Stimulated activated memory B cell treated with anti-CD40 and anti-IgM and Interleukin-4, amounts not matched to agents 10 μg/mL and 1 μg/mL and 100 μg/mL, for 72 hours (primary cell): ENCODE results near the gene CREG2.
A peak's percentile ranks its signal among the peaks of the same experiment; 100 is the strongest.

Experiments used
- ATAC-seq: fragments of 150-1000 bp; cut with Tn5 transposase; 2 replicates; pipeline ENCODE4 v1.10.0; 2021
- H3K27ac Mint-ChIP-seq: one replicate; pipeline ENCODE4 v1.8.0; 2022; ENCODE audit warnings: mild to moderate bottlenecking, mixed read lengths
- H3K27me3 Mint-ChIP-seq: one replicate; pipeline ENCODE4 v1.8.0; 2022; ENCODE audit warnings: mixed read lengths
- H3K36me3 Mint-ChIP-seq: one replicate; pipeline ENCODE4 v1.8.0; 2022; ENCODE audit warnings: mixed read lengths
- H3K4me1 Mint-ChIP-seq: one replicate; pipeline ENCODE4 v1.8.0; 2022; ENCODE audit warnings: mixed read lengths
- H3K4me3 Mint-ChIP-seq: one replicate; pipeline ENCODE4 v1.8.0; 2022; ENCODE audit warnings: mild to moderate bottlenecking, moderate library complexity, mixed read lengths
- H3K9me3 Mint-ChIP-seq: one replicate; pipeline ENCODE4 v1.8.0; 2022; ENCODE audit warnings: mixed read lengths

The CREG2 gene

GRCh38 chr2:101399021-101399799 is 11.9 kb upstream of the CREG2 start:
- ATAC-seq: no peak
- Mint-ChIP-seq H3K27ac (peak overlapping the region; percentile 57), H3K4me3 (no peak overlapping the region), H3K9me3 (no peaks in the 10 kb centered on the region), H3K36me3 (no peaks in the 10 kb centered on the region), H3K4me1 (peaks cover 61% of the 10 kb centered on the region), H3K27me3 (peaks cover 8% of the 10 kb centered on the region)

- ATAC-seq: no peak
- no peak overlapping the region for H3K27ac Mint-ChIP-seq
- H3K27me3 Mint-ChIP-seq: peaks cover 13% of the 10 kb centered on the region
These were observed 11.0 kb upstream of the CREG2 start for GRCh38 chr2:101398116-101398821.

GRCh38 chr2:101396316-101396717 is 9.0 kb upstream of the CREG2 start:
- H3K36me3 Mint-ChIP-seq: no peaks in the 10 kb centered on the region
- no peaks in the 10 kb centered on the region for H3K9me3 Mint-ChIP-seq
- H3K27ac Mint-ChIP-seq: no peak overlapping the region
- ATAC-seq: no peak
- peaks cover 42% of the 10 kb centered on the region for H3K4me1 Mint-ChIP-seq
- H3K27me3 Mint-ChIP-seq: peaks cover 33% of the 10 kb centered on the region
- H3K4me3 Mint-ChIP-seq: no peak overlapping the region

More at GRCh38 chr2:101398116-101398821, 11.0 kb upstream of the CREG2 start:
- Mint-ChIP-seq H3K4me3 (no peak overlapping the region), H3K36me3 (no peaks in the 10 kb centered on the region), H3K9me3 (no peaks in the 10 kb centered on the region), H3K4me1 (peaks cover 61% of the 10 kb centered on the region)

DNA sequence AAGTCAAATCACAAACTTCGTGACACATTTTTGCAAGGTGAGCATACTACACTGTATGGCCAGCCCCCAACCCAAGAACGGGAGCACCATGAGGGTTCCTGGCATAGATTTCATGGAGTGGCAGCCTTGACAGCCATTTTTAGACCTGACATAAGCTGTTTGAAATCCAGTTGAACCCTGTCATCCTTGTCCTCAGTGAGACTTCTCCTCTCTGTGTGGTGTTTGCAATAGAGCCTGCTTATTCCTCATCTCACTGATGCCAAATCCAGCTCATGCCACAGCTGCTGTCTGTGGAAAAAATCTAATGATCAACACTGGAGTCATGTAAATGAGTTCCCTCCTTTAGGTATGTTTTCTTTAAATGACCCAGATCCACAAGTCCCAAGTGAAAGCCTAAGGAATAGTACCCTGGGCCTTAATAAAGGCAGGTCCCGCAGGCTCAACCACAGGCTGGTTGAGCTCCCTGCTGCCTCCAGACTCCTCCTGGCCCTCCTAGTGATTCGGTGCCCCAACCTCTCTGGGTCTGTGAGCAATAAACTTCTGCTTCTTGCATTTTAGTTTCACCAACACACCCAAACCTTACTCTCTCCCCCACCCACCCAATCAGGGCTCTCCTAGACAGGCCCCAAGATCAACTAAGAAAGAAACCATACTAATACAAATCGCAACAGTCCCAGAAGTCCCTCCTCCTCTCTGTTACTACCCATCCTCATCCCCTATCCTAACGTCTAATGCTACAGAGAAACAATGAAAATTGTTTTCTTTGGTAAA is 8.4 kb upstream of the CREG2 start:
- Mint-ChIP-seq H3K36me3 (no peaks in the 10 kb centered on the region), H3K27me3 (peaks cover 35% of the 10 kb centered on the region), H3K27ac (no peak overlapping the region), H3K4me1 (peaks cover 36% of the 10 kb centered on the region), H3K9me3 (no peaks in the 10 kb centered on the region), H3K4me3 (no peak overlapping the region)
- ATAC-seq: no peak

GRCh38 chr2:101388232-101388631 is 929 bp upstream of the CREG2 start:
- ATAC-seq: no peak
- Mint-ChIP-seq H3K27me3 (peaks cover 77% of the 10 kb centered on the region), H3K9me3 (no peaks in the 10 kb centered on the region), H3K36me3 (no peaks in the 10 kb centered on the region), H3K4me1 (peaks cover 12% of the 10 kb centered on the region), H3K27ac (no peak overlapping the region), H3K4me3 (no peak overlapping the region)

- H3K36me3 Mint-ChIP-seq: no peaks in the 10 kb centered on the region
- peaks cover 72% of the 10 kb centered on the region for H3K27me3 Mint-ChIP-seq
- H3K4me3 Mint-ChIP-seq: peak overlapping the region; percentile 30
- ATAC-seq: peak; percentile 45
- no peak overlapping the region for H3K27ac Mint-ChIP-seq
- peaks cover 12% of the 10 kb centered on the region for H3K4me1 Mint-ChIP-seq
- H3K9me3 Mint-ChIP-seq: no peaks in the 10 kb centered on the region
These were observed 628 bp downstream of the CREG2 start for GRCh38 chr2:101386599-101387150.

- Mint-ChIP-seq H3K9me3 (no peaks in the 10 kb centered on the region), H3K36me3 (no peaks in the 10 kb centered on the region), H3K27me3 (peaks cover 47% of the 10 kb centered on the region), H3K4me3 (no peak overlapping the region), H3K4me1 (peaks cover 12% of the 10 kb centered on the region), H3K27ac (no peak overlapping the region)
- no peak for ATAC-seq
These were observed 4.2 kb downstream of the CREG2 start for GRCh38 chr2:101383016-101383541.

DNA sequence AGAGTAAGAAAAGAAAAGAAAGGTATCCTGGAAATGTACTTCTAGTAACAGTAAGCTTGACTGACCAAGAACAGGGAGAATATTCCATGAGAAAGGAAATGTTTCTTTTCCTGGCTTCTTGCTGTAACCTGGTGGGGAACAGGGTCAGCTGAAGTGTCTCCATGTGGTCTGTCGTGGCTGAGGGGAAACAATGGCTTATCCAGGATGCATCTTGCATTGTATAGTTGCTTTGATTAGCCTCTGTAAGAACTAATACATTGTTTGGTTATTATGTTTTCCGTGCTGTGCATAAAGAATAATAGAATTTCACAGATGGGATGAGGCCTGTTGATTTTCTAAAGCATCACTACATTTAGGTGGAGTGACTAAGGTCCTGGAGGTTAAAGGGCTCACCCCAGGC is 4.9 kb downstream of the CREG2 start:
- no peak for ATAC-seq
- no peak overlapping the region for H3K4me3 Mint-ChIP-seq
- H3K9me3 Mint-ChIP-seq: no peaks in the 10 kb centered on the region
- H3K36me3 Mint-ChIP-seq: no peaks in the 10 kb centered on the region
- peaks cover 8% of the 10 kb centered on the region for H3K4me1 Mint-ChIP-seq
- peaks cover 41% of the 10 kb centered on the region for H3K27me3 Mint-ChIP-seq
- H3K27ac Mint-ChIP-seq: no peak overlapping the region

- Mint-ChIP-seq H3K9me3 (no peaks in the 10 kb centered on the region), H3K27ac (no peak overlapping the region), H3K36me3 (no peaks in the 10 kb centered on the region), H3K4me3 (no peak overlapping the region), H3K27me3 (peaks cover 22% of the 10 kb centered on the region), H3K4me1 (no peaks in the 10 kb centered on the region)
- no peak for ATAC-seq
These were observed 6.9 kb downstream of the CREG2 start for GRCh38 chr2:101380376-101380775.

- no peaks in the 10 kb centered on the region for H3K36me3 Mint-ChIP-seq
- H3K4me1 Mint-ChIP-seq: no peaks in the 10 kb centered on the region
- no peak for ATAC-seq
- H3K4me3 Mint-ChIP-seq: no peak overlapping the region
- H3K27me3 Mint-ChIP-seq: peaks cover 18% of the 10 kb centered on the region
- H3K9me3 Mint-ChIP-seq: no peaks in the 10 kb centered on the region
- no peak overlapping the region for H3K27ac Mint-ChIP-seq
These were observed 8.2 kb downstream of the CREG2 start for GRCh38 chr2:101379091-101379490.

GRCh38 chr2:101375653-101376052 is 11.7 kb downstream of the CREG2 start:
- H3K27ac Mint-ChIP-seq: no peak overlapping the region
- no peaks in the 10 kb centered on the region for H3K36me3 Mint-ChIP-seq
- peaks cover 5% of the 10 kb centered on the region for H3K9me3 Mint-ChIP-seq
- H3K4me3 Mint-ChIP-seq: no peak overlapping the region
- no peaks in the 10 kb centered on the region for H3K27me3 Mint-ChIP-seq
- ATAC-seq: no peak
- no peaks in the 10 kb centered on the region for H3K4me1 Mint-ChIP-seq

DNA sequence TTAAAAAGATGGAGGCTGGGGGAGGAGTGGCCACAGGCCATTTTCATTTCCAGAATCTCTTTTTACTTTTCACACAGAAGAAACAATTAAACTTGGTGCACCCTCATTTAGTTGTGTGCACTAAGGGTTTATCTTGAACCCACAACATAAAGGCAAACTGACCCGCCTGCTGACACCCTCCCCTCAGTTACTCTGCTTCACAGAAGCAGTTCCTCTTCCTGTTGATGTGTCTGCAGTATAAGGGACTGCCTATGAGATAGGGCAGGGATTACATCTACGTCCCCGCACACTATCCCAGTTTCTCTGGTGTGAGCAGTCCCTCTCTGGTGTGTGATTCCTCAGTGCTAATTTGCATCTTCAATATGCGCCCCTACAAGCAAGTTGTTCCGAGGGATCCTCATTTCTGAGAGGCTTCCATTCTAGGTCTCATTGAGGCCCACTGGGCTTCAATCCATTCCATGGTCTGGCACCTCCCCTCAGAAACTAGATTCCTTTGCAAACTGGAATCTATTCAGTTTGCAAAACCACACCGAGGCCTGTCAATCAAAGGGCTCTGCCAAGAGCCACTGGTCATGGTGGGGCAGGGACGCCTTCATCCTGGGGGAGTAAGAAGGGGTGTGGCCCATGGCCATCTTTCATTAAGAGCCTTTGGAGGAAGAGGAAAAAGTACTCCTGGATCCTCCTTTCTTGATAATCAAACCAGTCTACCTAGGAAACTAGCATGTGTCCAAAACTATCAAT is 12.3 kb downstream of the CREG2 start:
- H3K36me3 Mint-ChIP-seq: no peaks in the 10 kb centered on the region
- ATAC-seq: no peak
- H3K27me3 Mint-ChIP-seq: no peaks in the 10 kb centered on the region
- H3K4me1 Mint-ChIP-seq: no peaks in the 10 kb centered on the region
- peaks cover 5% of the 10 kb centered on the region for H3K9me3 Mint-ChIP-seq
- H3K27ac Mint-ChIP-seq: no peak overlapping the region
- no peak overlapping the region for H3K4me3 Mint-ChIP-seq

- Mint-ChIP-seq H3K9me3 (peaks cover 5% of the 10 kb centered on the region), H3K4me3 (no peak overlapping the region), H3K4me1 (no peaks in the 10 kb centered on the region), H3K27me3 (no peaks in the 10 kb centered on the region), H3K36me3 (no peaks in the 10 kb centered on the region), H3K27ac (no peak overlapping the region)
- no peak for ATAC-seq
These were observed 14.5 kb downstream of the CREG2 start for GRCh38 chr2:101372792-101373191.

GRCh38 chr2:101371636-101372035 is 15.7 kb downstream of the CREG2 start:
- H3K4me1 Mint-ChIP-seq: no peaks in the 10 kb centered on the region
- H3K4me3 Mint-ChIP-seq: no peak overlapping the region
- no peak overlapping the region for H3K27ac Mint-ChIP-seq
- H3K36me3 Mint-ChIP-seq: no peaks in the 10 kb centered on the region
- H3K27me3 Mint-ChIP-seq: no peaks in the 10 kb centered on the region
- no peak for ATAC-seq
- H3K9me3 Mint-ChIP-seq: peaks cover 5% of the 10 kb centered on the region
